ENCODE data around the gene BACE2. TPM values are rescaled to one million over a fixed set of nuclear protein-coding genes. Genes with fewer than 3 reads are reported as not detected.

Gene BACE2
- total and polyA plus RNA-seq, 4 donors, result 1.7 to 16.7 (median 5.6) TPM

- TF ChIP-seq REST (IDR thresholded peaks at IDR 0.05) (no peak), TAF1 (conservative IDR thresholded peaks at IDR 0.05) (no peak), EGR1 (IDR thresholded peaks at IDR 0.05; ENCODE audit: low read depth in 2 of 2) (no peak), FOXA1 (IDR thresholded peaks at IDR 0.05) (no peak)
- Histone ChIP-seq H3K4me3 (ENCODE audit: low read depth in 1 of 3, low read length in 3 of 3) (no peak overlapping the region), H3K9me3 (ENCODE audit: control insufficient read depth in 4 of 4, low read length in 3 of 4) (no peaks in the 10 kb centered on the region), H3K27ac (ENCODE audit: low read depth in 1 of 2, low read length in 2 of 2) (no peak overlapping the region), H3K4me1 (ENCODE audit: control insufficient read depth in 4 of 4, insufficient read depth in 4 of 4, low read length in 3 of 4) (no peaks in the 10 kb centered on the region), H3K27me3 (ENCODE audit: control insufficient read depth in 4 of 4, insufficient read depth in 4 of 4, low read length in 3 of 4) (peaks cover 0 to 2% (median 0%) of the 10 kb centered on the region in 4 donors), H3K9ac (ENCODE audit: low read depth in 1 of 2, low read length in 2 of 2) (no peak overlapping the region), H3K36me3 (ENCODE audit: control insufficient read depth in 4 of 4, insufficient read depth in 3 of 4, low read depth in 1 of 4, low read length in 3 of 4) (no peaks in the 10 kb centered on the region)
- DNase-seq (ENCODE audit: low spot score), result no peak
- 67% methylated on average over 12 of the region's 12 CpGs for WGBS
These were observed 49.9 kb downstream of the BACE2 start for GRCh38 chr21:41217671-41218385.

GRCh38 chr21:41219498-41220207, 51.7 kb downstream of the BACE2 start:
- no peaks in the 10 kb centered on the region for H3K36me3 ChIP-seq (ENCODE audit: control insufficient read depth in 4 of 4, insufficient read depth in 3 of 4, low read depth in 1 of 4, low read length in 3 of 4)
- H3K27me3 ChIP-seq (ENCODE audit: control insufficient read depth in 4 of 4, insufficient read depth in 4 of 4, low read length in 3 of 4), result peaks cover 0 to 2% (median 0%) of the 10 kb centered on the region in 4 donors
- no peaks in the 10 kb centered on the region for H3K9me3 ChIP-seq (ENCODE audit: control insufficient read depth in 4 of 4, low read length in 3 of 4)
- no peak for DNase-seq (ENCODE audit: low spot score)
- no peak overlapping the region for H3K9ac ChIP-seq (ENCODE audit: low read depth in 1 of 2, low read length in 2 of 2)
- H3K27ac ChIP-seq (ENCODE audit: low read depth in 1 of 2, low read length in 2 of 2), result no peak overlapping the region
- H3K4me3 ChIP-seq (ENCODE audit: low read depth in 1 of 3, low read length in 3 of 3), result no peak overlapping the region
- TF ChIP-seq MAX (IDR thresholded peaks at IDR 0.05) (no peak), ZBTB33 (IDR thresholded peaks at IDR 0.05) (no peak), REST (IDR thresholded peaks at IDR 0.05) (no peak), TAF1 (conservative IDR thresholded peaks at IDR 0.05) (no peak), RXRA (IDR thresholded peaks at IDR 0.05) (no peak)
- TF ChIP-seq, protein P1, sequence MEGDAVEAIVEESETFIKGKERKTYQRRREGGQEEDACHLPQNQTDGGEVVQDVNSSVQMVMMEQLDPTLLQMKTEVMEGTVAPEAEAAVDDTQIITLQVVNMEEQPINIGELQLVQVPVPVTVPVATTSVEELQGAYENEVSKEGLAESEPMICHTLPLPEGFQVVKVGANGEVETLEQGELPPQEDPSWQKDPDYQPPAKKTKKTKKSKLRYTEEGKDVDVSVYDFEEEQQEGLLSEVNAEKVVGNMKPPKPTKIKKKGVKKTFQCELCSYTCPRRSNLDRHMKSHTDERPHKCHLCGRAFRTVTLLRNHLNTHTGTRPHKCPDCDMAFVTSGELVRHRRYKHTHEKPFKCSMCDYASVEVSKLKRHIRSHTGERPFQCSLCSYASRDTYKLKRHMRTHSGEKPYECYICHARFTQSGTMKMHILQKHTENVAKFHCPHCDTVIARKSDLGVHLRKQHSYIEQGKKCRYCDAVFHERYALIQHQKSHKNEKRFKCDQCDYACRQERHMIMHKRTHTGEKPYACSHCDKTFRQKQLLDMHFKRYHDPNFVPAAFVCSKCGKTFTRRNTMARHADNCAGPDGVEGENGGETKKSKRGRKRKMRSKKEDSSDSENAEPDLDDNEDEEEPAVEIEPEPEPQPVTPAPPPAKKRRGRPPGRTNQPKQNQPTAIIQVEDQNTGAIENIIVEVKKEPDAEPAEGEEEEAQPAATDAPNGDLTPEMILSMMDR (IDR thresholded peaks at IDR 0.05; ENCODE audit: low read depth, low read length, missing input control), result no peak
- H3K4me1 ChIP-seq (ENCODE audit: control insufficient read depth in 4 of 4, insufficient read depth in 4 of 4, low read length in 3 of 4), result no peaks in the 10 kb centered on the region
- WGBS, result 92% methylated on average over 14 of the region's 14 CpGs

Measured in liver (tissue), 9 donors.